ENCODE data around the gene EGR2.
A peak's percentile ranks its signal among the peaks of the same experiment; 100 is the strongest.

The EGR2 gene

DNA sequence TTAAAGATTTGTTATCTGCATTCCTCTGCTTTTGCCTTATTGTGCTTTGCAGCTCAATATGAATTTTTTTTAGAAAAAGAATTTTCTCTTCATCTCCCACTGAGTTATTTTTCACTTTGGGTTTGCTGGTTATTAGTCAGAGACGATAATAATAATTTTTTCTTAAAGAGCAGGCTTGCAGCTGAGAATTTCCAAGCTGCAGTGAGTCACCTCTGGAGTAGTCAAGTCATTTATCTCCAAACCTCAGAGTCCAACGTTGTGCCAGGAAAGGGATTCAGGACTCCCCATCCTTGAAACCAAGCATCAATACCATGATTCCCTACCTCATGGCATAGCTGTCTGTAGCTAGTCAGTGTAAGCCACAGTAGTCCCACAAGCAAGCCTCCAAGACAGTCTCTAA, 15.2 kb upstream of the EGR2 start:
- TF ChIP-seq, protein P1, sequence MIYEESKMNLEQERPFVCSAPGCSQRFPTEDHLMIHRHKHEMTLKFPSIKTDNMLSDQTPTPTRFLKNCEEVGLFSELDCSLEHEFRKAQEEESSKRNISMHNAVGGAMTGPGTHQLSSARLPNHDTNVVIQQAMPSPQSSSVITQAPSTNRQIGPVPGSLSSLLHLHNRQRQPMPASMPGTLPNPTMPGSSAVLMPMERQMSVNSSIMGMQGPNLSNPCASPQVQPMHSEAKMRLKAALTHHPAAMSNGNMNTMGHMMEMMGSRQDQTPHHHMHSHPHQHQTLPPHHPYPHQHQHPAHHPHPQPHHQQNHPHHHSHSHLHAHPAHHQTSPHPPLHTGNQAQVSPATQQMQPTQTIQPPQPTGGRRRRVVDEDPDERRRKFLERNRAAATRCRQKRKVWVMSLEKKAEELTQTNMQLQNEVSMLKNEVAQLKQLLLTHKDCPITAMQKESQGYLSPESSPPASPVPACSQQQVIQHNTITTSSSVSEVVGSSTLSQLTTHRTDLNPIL (CRISPR knock-in tag; IDR thresholded peaks at IDR 0.05; ENCODE audit: low read depth): no peak
- TF ChIP-seq, protein P2, sequence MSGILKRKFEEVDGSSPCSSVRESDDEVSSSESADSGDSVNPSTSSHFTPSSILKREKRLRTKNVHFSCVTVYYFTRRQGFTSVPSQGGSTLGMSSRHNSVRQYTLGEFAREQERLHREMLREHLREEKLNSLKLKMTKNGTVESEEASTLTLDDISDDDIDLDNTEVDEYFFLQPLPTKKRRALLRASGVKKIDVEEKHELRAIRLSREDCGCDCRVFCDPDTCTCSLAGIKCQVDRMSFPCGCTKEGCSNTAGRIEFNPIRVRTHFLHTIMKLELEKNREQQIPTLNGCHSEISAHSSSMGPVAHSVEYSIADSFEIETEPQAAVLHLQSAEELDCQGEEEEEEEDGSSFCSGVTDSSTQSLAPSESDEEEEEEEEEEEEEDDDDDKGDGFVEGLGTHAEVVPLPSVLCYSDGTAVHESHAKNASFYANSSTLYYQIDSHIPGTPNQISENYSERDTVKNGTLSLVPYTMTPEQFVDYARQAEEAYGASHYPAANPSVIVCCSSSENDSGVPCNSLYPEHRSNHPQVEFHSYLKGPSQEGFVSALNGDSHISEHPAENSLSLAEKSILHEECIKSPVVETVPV (CRISPR knock-in tag; IDR thresholded peaks at IDR 0.05): no peak
- no peak for TF ChIP-seq CSDC2 (CRISPR knock-in tag; IDR thresholded peaks at IDR 0.05)
- no peak for TF ChIP-seq ZNF8 (CRISPR knock-in tag; IDR thresholded peaks at IDR 0.05)
- no peak for TF ChIP-seq ZFP3 (CRISPR knock-in tag; IDR thresholded peaks at IDR 0.05)
- TF ChIP-seq, protein P3, sequence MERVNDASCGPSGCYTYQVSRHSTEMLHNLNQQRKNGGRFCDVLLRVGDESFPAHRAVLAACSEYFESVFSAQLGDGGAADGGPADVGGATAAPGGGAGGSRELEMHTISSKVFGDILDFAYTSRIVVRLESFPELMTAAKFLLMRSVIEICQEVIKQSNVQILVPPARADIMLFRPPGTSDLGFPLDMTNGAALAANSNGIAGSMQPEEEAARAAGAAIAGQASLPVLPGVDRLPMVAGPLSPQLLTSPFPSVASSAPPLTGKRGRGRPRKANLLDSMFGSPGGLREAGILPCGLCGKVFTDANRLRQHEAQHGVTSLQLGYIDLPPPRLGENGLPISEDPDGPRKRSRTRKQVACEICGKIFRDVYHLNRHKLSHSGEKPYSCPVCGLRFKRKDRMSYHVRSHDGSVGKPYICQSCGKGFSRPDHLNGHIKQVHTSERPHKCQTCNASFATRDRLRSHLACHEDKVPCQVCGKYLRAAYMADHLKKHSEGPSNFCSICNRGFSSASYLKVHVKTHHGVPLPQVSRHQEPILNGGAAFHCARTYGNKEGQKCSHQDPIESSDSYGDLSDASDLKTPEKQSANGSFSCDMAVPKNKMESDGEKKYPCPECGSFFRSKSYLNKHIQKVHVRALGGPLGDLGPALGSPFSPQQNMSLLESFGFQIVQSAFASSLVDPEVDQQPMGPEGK (CRISPR knock-in tag; IDR thresholded peaks at IDR 0.05; ENCODE audit: borderline replicate concordance): no peak
- no peak for TF ChIP-seq ZNF565 (CRISPR knock-in tag; conservative IDR thresholded peaks at IDR 0.05; ENCODE audit: low read depth)
- TF ChIP-seq ZNF70 (CRISPR knock-in tag; IDR thresholded peaks at IDR 0.05): no peak
- no peak for TF ChIP-seq BACH2 (CRISPR knock-in tag; IDR thresholded peaks at IDR 0.05; ENCODE audit: borderline replicate concordance)
- TF ChIP-seq ZFP30 (CRISPR knock-in tag; IDR thresholded peaks at IDR 0.05): no peak
- no peak for TF ChIP-seq OSR1 (CRISPR knock-in tag; IDR thresholded peaks at IDR 0.05)
- no peak for TF ChIP-seq TCF4 (CRISPR knock-in tag; IDR thresholded peaks at IDR 0.05; ENCODE audit: borderline replicate concordance)
- no peak for TF ChIP-seq PPARA (CRISPR knock-in tag; IDR thresholded peaks at IDR 0.05; ENCODE audit: borderline replicate concordance)
- no peak for TF ChIP-seq ESRRG (CRISPR knock-in tag; IDR thresholded peaks at IDR 0.05)
- TF ChIP-seq ZC3H10 (CRISPR knock-in tag; IDR thresholded peaks at IDR 0.05): no peak
- TF ChIP-seq RARB (CRISPR knock-in tag; IDR thresholded peaks at IDR 0.05): no peak
- TF ChIP-seq, protein P4, sequence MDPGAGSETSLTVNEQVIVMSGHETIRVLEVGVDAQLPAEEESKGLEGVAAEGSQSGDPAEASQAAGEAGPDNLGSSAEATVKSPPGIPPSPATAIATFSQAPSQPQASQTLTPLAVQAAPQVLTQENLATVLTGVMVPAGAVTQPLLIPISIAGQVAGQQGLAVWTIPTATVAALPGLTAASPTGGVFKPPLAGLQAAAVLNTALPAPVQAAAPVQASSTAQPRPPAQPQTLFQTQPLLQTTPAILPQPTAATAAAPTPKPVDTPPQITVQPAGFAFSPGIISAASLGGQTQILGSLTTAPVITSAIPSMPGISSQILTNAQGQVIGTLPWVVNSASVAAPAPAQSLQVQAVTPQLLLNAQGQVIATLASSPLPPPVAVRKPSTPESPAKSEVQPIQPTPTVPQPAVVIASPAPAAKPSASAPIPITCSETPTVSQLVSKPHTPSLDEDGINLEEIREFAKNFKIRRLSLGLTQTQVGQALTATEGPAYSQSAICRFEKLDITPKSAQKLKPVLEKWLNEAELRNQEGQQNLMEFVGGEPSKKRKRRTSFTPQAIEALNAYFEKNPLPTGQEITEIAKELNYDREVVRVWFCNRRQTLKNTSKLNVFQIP (CRISPR knock-in tag; IDR thresholded peaks at IDR 0.05; ENCODE audit: borderline replicate concordance, low read depth): no peak
- no peak for TF ChIP-seq GLIS3 (CRISPR knock-in tag; IDR thresholded peaks at IDR 0.05)
- TF ChIP-seq, protein P5, sequence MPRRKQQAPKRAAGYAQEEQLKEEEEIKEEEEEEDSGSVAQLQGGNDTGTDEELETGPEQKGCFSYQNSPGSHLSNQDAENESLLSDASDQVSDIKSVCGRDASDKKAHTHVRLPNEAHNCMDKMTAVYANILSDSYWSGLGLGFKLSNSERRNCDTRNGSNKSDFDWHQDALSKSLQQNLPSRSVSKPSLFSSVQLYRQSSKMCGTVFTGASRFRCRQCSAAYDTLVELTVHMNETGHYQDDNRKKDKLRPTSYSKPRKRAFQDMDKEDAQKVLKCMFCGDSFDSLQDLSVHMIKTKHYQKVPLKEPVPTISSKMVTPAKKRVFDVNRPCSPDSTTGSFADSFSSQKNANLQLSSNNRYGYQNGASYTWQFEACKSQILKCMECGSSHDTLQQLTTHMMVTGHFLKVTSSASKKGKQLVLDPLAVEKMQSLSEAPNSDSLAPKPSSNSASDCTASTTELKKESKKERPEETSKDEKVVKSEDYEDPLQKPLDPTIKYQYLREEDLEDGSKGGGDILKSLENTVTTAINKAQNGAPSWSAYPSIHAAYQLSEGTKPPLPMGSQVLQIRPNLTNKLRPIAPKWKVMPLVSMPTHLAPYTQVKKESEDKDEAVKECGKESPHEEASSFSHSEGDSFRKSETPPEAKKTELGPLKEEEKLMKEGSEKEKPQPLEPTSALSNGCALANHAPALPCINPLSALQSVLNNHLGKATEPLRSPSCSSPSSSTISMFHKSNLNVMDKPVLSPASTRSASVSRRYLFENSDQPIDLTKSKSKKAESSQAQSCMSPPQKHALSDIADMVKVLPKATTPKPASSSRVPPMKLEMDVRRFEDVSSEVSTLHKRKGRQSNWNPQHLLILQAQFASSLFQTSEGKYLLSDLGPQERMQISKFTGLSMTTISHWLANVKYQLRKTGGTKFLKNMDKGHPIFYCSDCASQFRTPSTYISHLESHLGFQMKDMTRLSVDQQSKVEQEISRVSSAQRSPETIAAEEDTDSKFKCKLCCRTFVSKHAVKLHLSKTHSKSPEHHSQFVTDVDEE (CRISPR knock-in tag; IDR thresholded peaks at IDR 0.05): no peak
- ATAC-seq: peak; percentile 63

DNA sequence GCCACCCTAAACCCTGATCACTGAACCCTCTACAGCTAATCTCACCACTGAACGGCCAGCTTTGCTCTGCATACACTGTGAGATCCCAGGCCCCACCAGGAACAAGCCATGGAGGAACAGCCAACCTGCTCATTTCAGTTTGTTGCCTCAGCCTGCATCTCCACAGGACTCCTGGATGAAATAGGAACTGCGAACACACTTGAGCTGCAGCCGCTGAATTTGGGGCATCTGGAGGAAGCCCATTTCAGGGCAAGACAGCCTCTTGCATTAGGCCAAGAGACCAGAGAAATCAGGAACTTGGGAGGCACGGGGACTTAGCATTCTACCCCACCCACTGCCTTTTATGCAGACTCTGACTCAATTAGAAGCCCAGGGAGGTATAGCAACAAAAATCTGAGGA, 14.5 kb upstream of the EGR2 start:
- TF ChIP-seq ZNF8 (CRISPR knock-in tag; IDR thresholded peaks at IDR 0.05): no peak
- TF ChIP-seq TOX (CRISPR knock-in tag; IDR thresholded peaks at IDR 0.05; ENCODE audit: borderline replicate concordance): no peak
- TF ChIP-seq RARB (CRISPR knock-in tag; IDR thresholded peaks at IDR 0.05): no peak
- TF ChIP-seq, protein P3 (CRISPR knock-in tag; IDR thresholded peaks at IDR 0.05; ENCODE audit: borderline replicate concordance): no peak
- no peak for TF ChIP-seq ZFP30 (CRISPR knock-in tag; IDR thresholded peaks at IDR 0.05)
- TF ChIP-seq ESRRG (CRISPR knock-in tag; IDR thresholded peaks at IDR 0.05): no peak
- TF ChIP-seq ZNF70 (CRISPR knock-in tag; IDR thresholded peaks at IDR 0.05): no peak
- no peak for TF ChIP-seq OSR1 (CRISPR knock-in tag; IDR thresholded peaks at IDR 0.05)
- ATAC-seq: no peak

Measured in SK-N-SH treated with all-trans-retinoic acid at 6 μM for 48 hours (cell line).